CD14-positive monocyte (primary cell): ENCODE measurements around the gene PTPRC. TPM values are rescaled to one million over a fixed set of nuclear protein-coding genes. Genes with fewer than 3 reads are reported as not detected.

Experiments used
- DNase-seq, 3 donors: peaks; one replicate each; pipeline ENCODE4 v3.0.0-alpha.2; 2011 to 2022
- H2AFZ ChIP-seq: 2 replicates; pipeline ENCODE4 v1.6.0; 2012; ENCODE audit warnings: mild to moderate bottlenecking, low read depth, low read length, inconsistent platforms; ENCODE audit not compliant: insufficient read depth, poor library complexity, severe bottlenecking
- H3K27ac ChIP-seq, 2 donors: 1 replicate in 1 of 2; 2 replicates in 1 of 2; pipeline ENCODE4 v1.5.1; 2012 to 2013; ENCODE audit warnings: low read length in 2 of 2, control low read depth in 1 of 2, inconsistent platforms in 1 of 2, low read depth in 1 of 2, mild to moderate bottlenecking in 1 of 2
- H3K27me3 ChIP-seq, 2 donors: one replicate each; pipeline versions ENCODE4 v1.6.0 to v1.6.1; 2011 to 2013; ENCODE audit warnings: low read length in 2 of 2; ENCODE audit not compliant: control insufficient read depth in 2 of 2, insufficient read depth in 2 of 2
- H3K36me3 ChIP-seq, 2 donors: replicated peaks in 1 of 2; 1 replicate in 1 of 2; 2 replicates in 1 of 2; pipeline versions ENCODE4 v1.5.1 to v1.6.1; 2012 to 2013; ENCODE audit warnings: low read length in 2 of 2, control low read depth in 1 of 2, inconsistent platforms in 1 of 2, mild to moderate bottlenecking in 1 of 2; ENCODE audit not compliant: insufficient read depth in 2 of 2, control insufficient read depth in 1 of 2
- H3K4me1 ChIP-seq, 2 donors: 1 replicate in 1 of 2; 2 replicates in 1 of 2; pipeline versions ENCODE4 v1.5.1 to v1.6.1; 2012 to 2013; ENCODE audit warnings: low read length in 2 of 2, control low read depth in 1 of 2, inconsistent platforms in 1 of 2, mild to moderate bottlenecking in 1 of 2, moderate library complexity in 1 of 2; ENCODE audit not compliant: insufficient read depth in 2 of 2, control insufficient read depth in 1 of 2
- H3K4me2 ChIP-seq: replicated peaks from 2 replicates; pipeline ENCODE3; 2012; ENCODE audit warnings: low read length, moderate library complexity, mild to moderate bottlenecking; ENCODE audit not compliant: poor library complexity, severe bottlenecking; ENCODE audit errors: extremely low read depth
- H3K4me3 ChIP-seq, 3 experiments: fragments of 200-600 bp in 1 of 3; sonication (generic) in 1 of 3; replicated peaks in 1 of 3; 1 replicate in 2 of 3; 2 replicates in 1 of 3; pipeline ENCODE4 v1.5.1; 2011 to 2013; ENCODE audit warnings: low read length in 3 of 3, mild to moderate bottlenecking in 3 of 3, control low read depth in 2 of 3, low read depth in 2 of 3, inconsistent platforms in 1 of 3, moderate library complexity in 1 of 3
- H3K79me2 ChIP-seq: 2 replicates; pipeline ENCODE4 v1.6.0; 2012; ENCODE audit warnings: mild to moderate bottlenecking, control low read depth, inconsistent platforms, low read length, moderate library complexity; ENCODE audit not compliant: insufficient read depth
- H3K9ac ChIP-seq: 2 replicates; pipeline ENCODE4 v1.6.0; 2017; ENCODE audit warnings: low read length, mild to moderate bottlenecking; ENCODE audit not compliant: insufficient read depth, poor library complexity, severe bottlenecking
- H3K9me3 ChIP-seq, 2 donors: replicated peaks in 1 of 2; 1 replicate in 1 of 2; 2 replicates in 1 of 2; pipeline versions ENCODE4 v1.5.1 to v1.6.1; 2012 to 2013; ENCODE audit warnings: low read length in 2 of 2, control low read depth in 1 of 2; ENCODE audit not compliant: control insufficient read depth in 1 of 2, insufficient read depth in 1 of 2
- H4K20me1 ChIP-seq: 2 replicates; pipeline ENCODE4 v1.6.0; 2012; ENCODE audit warnings: mild to moderate bottlenecking, low read length, control low read depth, moderate library complexity; ENCODE audit not compliant: insufficient read depth
- H3K27ac Mint-ChIP-seq, 7 donors: one replicate each; pipeline ENCODE4 v1.8.0; 2020; ENCODE audit warnings: mild to moderate bottlenecking in 7 of 7, mixed read lengths in 7 of 7, moderate library complexity in 6 of 7, inconsistent platforms in 2 of 7
- H3K27me3 Mint-ChIP-seq, 3 donors: one replicate each; pipeline ENCODE4 v1.8.0; 2021 to 2022; ENCODE audit warnings: low read depth in 3 of 3, mild to moderate bottlenecking in 3 of 3, mixed read lengths in 3 of 3, moderate library complexity in 3 of 3, inconsistent platforms in 1 of 3
- H3K36me3 Mint-ChIP-seq, 2 donors: one replicate each; pipeline ENCODE4 v1.8.0; 2020; ENCODE audit warnings: mixed read lengths in 2 of 2, inconsistent platforms in 1 of 2, mild to moderate bottlenecking in 1 of 2
- H3K4me1 Mint-ChIP-seq: one replicate; pipeline ENCODE4 v1.8.0; 2020; ENCODE audit warnings: mild to moderate bottlenecking, mixed read lengths
- H3K4me3 Mint-ChIP-seq, 2 donors: one replicate each; pipeline ENCODE4 v1.8.0; 2020; ENCODE audit warnings: mild to moderate bottlenecking in 2 of 2, mixed read lengths in 2 of 2, moderate library complexity in 1 of 2
- H3K9me3 Mint-ChIP-seq, 7 donors: one replicate each; pipeline ENCODE4 v1.8.0; 2020 to 2022; ENCODE audit warnings: mixed read lengths in 7 of 7, mild to moderate bottlenecking in 6 of 7, moderate library complexity in 6 of 7, inconsistent platforms in 2 of 7
- CTCF ChIP-seq: fragments of 200-600 bp; IDR thresholded peaks from one replicate; pipeline ENCODE4 v1.8.0; 2022; ENCODE audit warnings: antibody characterized with exemption, mild to moderate bottlenecking
- WGBS: methylation state at CpG from one replicate; pipeline ENCODE4 v1.1.5; 2013; ENCODE audit warnings: missing lambda C conversion rate; ENCODE audit not compliant: insufficient coverage; 5-methylcytosine and 5-hydroxymethylcytosine counted together
- intact Hi-C, 2 donors: fragments of 100-400 bp; cut with micrococcal nuclease; formaldehyde crosslinking; loops; one replicate each; pipeline versions ENCODE4 v1.15.0 to v1.15.1; 2023
- polyA plus RNA-seq, 3 donors: library from polyadenylated mRNA; depleted of rRNA in 1 of 3; unstranded in 2 of 3; stranded (reverse) in 1 of 3; fragments of 300-500 nt in 2 of 3; fragments of >200 nt in 1 of 3; fragmentation: Illumina TruSeq in 2 of 3; gene quantifications; 1 replicate in 2 of 3; 2 replicates in 1 of 3; pipeline ENCODE4 v1.2.3, GENCODE V29; 2012 to 2021

Gene PTPRC
- polyA plus RNA-seq, 3 donors: 410 to 992 (median 667) TPM

- Mint-ChIP-seq H3K4me1 (peaks cover 3% of the 10 kb centered on the region), H3K36me3 (peaks cover 0 to 6% of the 10 kb centered on the region in 2 donors), H3K27ac (no peak overlapping the region), H3K9me3 (peaks cover 17 to 28% (median 23%) of the 10 kb centered on the region in 7 donors), H3K27me3 (peaks cover 0 to 2% (median 0%) of the 10 kb centered on the region in 3 donors), H3K4me3 (no peak overlapping the region)
- Histone ChIP-seq H3K4me2 (no peak overlapping the region), H3K27me3 (no peaks in the 10 kb centered on the region), H3K4me1 (no peaks in the 10 kb centered on the region), H3K27ac (no peak overlapping the region), H3K9ac (no peak overlapping the region), H3K4me3 (no peak overlapping the region), H4K20me1 (no peaks in the 10 kb centered on the region), H3K9me3 (peaks cover 20 to 24% of the 10 kb centered on the region in 2 donors), H2AFZ (no peak overlapping the region), H3K36me3 (no peaks in the 10 kb centered on the region), H3K79me2 (no peaks in the 10 kb centered on the region)
- intact Hi-C loops: no loop called here
- TF ChIP-seq CTCF: no peak
- DNase-seq: no peak
- no CpG with 5 or more reads among the region's 1 CpG for WGBS
These were observed 160.1 kb downstream of the PTPRC start for GRCh38 chr1:198798923-198799386.

GRCh38 chr1:198805498-198806151 is 166.8 kb downstream of the PTPRC start:
- WGBS: 100% methylated on average over 2 of the region's 5 CpGs
- H4K20me1 ChIP-seq: no peaks in the 10 kb centered on the region
- no peak overlapping the region for H3K9ac ChIP-seq
- H3K27ac ChIP-seq: no peak overlapping the region
- intact Hi-C loops: no loop called here
- no peaks in the 10 kb centered on the region for H3K79me2 ChIP-seq
- no peaks in the 10 kb centered on the region for H3K27me3 ChIP-seq
- no peaks in the 10 kb centered on the region for H3K36me3 Mint-ChIP-seq
- H3K4me1 Mint-ChIP-seq: peaks cover 3% of the 10 kb centered on the region
- H3K27ac Mint-ChIP-seq: no peak overlapping the region
- no peak overlapping the region for H3K4me3 Mint-ChIP-seq
- no peak overlapping the region for H2AFZ ChIP-seq
- H3K4me2 ChIP-seq: no peak overlapping the region
- no peaks in the 10 kb centered on the region for H3K36me3 ChIP-seq
- no peaks in the 10 kb centered on the region for H3K4me1 ChIP-seq
- H3K9me3 Mint-ChIP-seq: peaks cover 2 to 11% (median 4%) of the 10 kb centered on the region in 7 donors
- TF ChIP-seq CTCF: no peak
- no peak for DNase-seq
- H3K9me3 ChIP-seq: no peaks in the 10 kb centered on the region
- no peak overlapping the region for H3K4me3 ChIP-seq
- no peaks in the 10 kb centered on the region for H3K27me3 Mint-ChIP-seq
